Left kidney (tissue), 2 donors: ENCODE results near the gene CYB5B. TPM values are rescaled to one million over a fixed set of nuclear protein-coding genes. Genes with fewer than 3 reads are reported as not detected.

Source experiments
- DNase-seq: peaks from one replicate; pipeline ENCODE4 v3.0.0-alpha.2; 2013
- polyA plus RNA-seq: library from polyadenylated mRNA; unstranded; fragments of 120-200 nt; gene quantifications from one replicate; pipeline ENCODE4 v1.2.1, GENCODE V29; 2013; ENCODE audit not compliant: insufficient read length

The CYB5B gene
- polyA plus RNA-seq, 1 donor: 151 TPM

DNA sequence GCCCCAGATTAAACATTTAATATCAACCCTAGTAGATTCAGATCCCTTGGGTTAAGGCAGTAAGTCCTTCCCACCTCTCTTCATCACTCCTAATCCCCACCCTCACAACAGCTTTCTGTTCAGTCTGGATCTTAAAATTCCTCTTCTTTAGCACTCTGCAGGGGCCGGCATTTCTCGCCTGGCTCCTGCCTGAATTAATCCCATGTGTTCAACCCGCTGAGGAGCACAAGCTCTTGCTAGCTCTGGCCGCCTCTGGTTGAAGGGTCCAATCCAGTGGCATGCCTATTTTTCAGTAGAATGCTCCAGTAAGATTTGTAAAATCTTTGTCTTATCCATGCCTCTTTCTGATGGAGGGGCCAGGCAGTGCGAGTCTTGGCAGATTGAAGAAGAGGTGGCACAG lies 59.2 kb downstream of the CYB5B start:
- DNase-seq: no peak

DNA sequence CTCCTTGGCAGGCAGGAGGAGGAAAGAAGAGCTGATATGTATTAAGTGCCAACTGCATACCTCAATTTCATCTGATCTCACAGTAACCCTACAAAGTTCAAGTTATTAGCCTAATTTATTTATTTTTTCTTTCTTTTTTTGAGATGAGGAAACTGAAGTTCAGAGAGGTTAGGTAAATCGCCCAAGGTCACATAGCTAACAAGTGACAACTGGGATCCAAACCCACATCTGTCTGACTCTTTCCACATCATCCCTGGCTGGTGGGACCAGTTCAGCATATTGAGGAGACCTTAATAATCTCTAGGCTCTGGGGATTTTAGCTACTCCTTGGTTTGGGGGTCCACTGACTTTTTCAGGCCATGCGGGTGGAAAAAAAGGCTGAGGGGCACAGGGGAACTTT lies 60.9 kb downstream of the CYB5B start:
- DNase-seq: no peak

DNA sequence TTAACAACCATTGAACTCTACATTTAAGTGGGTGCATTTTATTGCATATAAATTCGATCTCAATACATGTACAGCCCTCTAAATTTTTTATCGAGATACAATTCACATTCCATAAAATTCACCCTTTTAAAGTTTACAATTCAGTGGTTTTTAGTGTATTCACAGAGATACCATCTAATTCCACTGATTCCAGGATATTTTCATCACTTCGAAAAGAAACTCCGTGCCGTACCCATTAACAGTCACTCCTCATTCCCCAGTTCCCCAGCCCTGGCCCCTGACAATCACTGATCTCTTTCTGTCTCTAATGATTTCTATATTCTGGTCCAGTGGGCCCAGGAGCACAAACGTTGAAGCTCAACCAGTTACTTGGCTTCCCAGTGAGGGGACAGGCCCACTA lies 61.4 kb downstream of the CYB5B start:
- no peak for DNase-seq

DNA sequence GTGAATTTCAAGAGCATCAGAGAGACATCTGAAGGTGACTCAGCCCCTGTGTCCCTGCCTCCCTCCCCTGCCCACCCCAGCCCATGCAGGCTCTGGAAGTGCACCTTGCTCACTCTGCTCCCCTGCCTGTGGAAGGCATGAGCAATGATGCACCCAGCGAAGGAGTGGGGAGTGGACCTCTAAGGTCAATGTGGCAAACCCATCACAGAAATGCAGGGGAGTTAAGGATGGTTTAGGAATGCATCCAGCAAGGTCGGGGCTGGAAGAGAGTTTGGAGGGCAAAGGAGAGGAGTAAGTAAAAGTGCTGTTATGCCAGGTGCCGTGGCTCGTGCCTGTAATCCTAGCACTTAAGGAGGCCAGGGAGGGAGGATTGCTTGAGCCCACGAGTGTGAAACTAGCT lies 61.9 kb downstream of the CYB5B start:
- no peak for DNase-seq

DNA sequence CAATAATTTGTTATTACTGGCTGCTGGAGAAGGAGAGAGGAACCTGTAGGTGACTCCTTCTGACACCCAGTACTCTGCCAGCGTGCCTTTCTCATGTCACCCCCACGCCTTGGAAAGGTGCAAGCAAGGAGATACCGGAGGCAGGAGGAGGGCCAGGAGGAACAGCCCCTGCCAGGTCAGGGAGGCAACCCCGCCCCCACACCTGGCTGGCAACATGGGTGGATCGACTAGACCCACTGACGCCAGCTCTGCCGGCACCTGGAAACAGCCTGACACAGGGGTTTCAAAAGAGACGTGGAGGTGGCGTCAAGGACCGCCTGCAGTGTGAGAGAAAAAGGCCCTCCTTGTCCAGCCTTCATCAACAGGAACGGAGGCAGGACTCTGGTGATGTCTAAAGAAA lies 62.3 kb downstream of the CYB5B start:
- no peak for DNase-seq

DNA sequence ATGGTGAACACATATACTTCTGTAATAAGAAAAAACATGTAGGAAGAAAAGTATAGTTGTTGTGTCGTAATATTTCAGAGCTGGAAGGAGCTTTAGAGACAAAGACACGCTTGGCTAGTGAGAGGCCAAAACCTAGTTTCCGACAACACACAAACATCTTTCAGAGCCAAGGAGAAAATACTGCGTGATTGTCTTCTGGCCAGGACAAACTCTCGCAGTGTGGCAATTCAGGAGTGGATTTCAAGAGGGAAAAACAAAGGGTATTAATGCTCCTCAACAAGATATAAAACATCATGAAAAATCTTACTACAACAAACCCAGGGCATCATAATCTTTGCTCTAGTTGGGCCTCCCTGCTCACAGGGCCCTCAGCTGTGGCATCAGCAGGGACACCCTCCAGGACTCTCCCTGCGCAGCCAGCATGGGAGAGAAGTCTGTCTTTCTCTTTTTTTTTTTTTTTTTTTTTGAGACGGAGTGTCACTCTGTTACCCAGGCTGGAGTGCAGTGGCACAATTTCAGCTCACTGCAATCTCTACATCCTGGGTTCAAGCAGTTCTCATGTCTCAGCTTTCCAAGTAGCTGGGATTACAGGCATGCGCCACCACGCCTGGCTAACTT lies 66.4 kb downstream of the CYB5B start:
- DNase-seq: no peak

DNA sequence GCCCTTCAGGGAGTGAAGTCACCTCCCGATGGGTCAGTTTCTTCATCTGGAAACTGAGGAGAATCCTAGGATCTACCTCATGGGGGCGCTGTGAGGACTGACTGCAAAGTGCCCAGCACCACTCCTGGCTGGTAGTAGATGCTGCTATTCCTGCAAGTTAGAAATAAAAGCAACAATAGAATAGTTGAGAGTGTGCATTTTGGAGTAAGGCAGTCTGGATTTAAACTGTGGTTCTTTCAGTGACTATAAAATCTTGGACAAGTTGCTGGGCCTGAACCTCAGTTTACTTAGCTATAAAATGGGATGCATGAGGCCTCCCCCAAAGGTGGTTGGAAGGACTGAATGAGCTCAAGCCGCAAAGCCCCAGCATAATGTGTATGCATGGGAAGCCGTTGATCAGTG lies 70.6 kb downstream of the CYB5B start:
- no peak for DNase-seq

DNA sequence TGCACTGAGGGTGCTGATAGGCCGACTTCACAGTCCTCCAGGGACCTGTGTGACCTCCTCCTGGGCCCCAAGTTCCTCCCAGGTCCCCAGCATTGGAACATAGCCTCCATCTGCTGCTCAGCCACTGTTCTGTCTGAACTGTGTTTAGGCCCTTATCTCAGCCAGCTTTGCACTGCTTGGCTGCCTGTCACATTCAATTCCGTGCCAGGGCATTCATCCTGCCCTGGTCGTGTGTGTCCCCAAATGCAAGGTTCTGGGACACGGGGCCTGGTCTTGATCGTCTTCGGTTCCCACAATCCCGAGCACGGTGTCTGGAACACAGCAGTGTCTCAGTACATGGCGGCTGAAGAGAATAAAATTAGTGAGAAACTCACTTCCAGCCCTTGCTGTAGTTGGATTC lies 71.4 kb downstream of the CYB5B start:
- no peak for DNase-seq

DNA sequence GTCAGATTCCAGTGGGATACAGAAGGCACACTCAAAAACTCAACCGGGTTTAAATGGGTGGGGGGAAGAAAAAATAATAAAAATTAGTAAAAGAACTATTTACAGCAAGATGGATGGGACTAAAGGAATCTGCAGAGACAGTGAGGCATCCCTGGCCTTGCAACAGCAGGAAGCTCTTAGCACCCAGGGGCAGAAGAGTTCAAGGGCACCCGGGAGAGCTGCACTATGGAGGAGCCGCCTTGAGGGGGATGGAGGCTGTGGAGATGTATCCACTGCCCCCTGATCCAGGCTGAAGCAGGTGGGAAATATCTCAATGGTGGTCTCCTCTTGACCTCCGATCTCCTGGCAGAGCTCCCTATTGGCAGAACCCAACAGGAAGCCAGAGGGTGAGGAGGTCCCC lies 72.0 kb downstream of the CYB5B start:
- DNase-seq: no peak

DNA sequence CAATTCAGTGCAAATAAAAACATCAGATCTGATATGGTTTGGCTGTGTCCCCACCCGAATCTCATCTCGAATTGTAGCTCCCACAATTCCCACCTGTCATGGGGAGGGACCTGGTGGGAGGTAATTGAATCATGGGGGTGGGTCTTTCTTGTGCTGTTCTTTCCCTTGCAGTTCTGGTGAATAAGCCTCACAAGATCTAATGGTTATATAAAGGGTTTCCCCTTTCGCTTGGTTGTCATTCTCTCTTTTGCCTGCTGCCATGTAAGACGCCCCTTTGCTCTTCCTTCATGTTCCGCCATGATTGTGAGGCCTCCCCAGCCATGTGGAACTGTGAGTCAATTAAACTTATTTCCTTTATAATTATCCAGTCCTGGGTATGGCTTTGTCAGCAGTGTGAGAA lies 72.5 kb downstream of the CYB5B start:
- DNase-seq: no peak

DNA sequence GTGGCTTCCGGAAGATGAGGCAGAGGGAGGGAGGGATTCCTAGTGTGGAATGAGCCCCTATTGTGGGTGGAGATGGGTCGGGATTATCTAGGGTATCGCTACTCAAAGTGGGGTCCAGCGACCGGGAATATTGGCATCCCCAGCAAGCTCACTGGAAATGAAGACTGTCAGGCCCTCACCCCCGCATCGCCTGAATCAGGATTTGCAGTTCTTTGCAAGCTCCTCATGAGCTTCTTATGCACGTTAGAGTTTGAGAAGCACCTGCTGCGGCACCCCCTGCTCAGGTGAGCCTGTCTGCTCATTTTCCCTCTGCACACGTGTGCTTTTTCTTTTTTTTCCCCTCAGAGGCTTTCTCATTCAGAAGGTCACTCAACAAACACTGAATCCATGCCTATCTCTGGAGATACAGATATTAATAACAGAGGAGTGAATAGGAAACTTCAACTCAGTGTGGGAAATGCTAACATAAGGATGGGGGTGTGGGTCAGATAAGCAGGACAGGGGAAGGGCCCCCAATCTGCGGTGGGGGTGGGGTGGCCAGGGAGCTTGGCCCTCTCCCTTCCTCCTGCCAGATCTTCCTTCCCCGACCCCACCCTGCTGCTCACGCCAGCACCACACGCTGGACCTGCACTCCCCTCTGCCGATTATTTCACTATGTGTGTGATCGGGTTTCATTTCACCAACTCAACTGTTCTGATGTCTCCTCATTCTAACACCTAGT lies 73.6 kb downstream of the CYB5B start:
- no peak for DNase-seq

DNA sequence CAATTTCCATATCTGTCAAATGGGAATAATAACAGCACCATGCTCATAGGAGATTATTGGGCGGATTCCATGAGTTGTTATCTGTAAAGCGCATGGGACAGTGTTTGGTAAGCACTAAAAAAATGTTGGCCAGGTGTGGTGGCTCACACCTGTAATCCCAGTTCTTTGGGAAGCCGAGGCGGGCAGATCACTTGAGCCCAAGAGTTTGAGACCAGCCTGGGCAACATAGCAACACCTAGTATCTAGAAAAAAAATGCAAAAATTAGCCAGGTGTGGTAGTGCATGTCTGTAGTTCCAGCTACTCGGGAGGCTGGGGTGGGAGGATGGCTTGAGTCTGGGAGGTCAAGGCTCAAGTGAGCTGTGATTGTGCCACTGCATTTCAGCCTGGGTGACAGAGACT lies 74.5 kb downstream of the CYB5B start:
- DNase-seq: no peak

DNA sequence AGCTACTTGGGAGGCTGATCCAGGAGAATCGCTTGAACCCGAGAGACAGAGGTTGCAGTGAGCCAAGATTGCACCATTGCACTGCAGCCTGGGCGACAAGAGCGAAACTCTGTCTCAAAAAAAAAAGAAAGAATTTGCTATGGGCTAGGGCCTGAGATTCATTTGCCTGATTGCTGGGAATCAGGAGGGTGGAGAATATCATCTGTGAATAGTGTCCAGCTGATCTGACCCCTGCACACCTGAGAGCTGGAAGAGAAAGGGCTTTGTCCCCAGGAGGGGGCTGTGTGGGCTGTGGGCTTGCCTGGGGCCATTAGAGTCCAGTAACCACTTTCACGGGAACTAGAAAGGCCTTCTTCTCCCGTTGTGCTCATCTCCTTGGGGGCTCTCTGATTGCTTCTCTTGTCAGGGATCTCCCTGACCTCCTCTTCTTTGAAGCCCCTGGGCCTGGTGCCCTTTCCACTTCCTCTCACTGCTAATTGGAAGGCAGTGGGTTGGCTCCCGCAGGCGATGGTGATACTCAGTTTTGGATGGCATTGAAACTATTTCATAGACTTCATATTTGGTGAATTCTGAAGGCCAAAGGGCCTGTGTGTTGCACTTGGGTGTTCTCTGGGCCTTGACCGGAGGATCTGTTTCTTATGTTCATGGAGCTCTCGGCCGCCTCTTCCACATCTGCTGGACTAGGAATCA lies 75.3 kb downstream of the CYB5B start:
- DNase-seq: no peak

DNA sequence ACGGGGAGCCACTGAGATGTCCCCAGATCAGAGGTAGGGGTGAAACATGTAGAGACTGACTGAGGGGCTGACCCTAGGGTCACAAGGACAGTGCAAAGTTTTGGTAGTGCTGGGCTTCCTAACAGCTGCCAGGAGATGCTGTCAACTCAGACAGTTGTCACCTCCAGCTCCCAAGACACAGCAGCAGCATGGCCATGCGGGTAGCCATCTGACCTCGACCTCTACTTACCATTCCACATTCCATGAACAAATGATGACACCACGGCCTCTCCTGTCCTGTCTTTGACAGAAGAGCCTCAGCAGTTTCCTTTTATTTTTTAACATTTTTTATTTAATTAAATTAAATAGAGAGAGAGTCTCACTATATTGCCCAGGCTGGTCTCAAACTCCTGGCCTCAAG lies 76.1 kb downstream of the CYB5B start:
- DNase-seq: no peak

DNA sequence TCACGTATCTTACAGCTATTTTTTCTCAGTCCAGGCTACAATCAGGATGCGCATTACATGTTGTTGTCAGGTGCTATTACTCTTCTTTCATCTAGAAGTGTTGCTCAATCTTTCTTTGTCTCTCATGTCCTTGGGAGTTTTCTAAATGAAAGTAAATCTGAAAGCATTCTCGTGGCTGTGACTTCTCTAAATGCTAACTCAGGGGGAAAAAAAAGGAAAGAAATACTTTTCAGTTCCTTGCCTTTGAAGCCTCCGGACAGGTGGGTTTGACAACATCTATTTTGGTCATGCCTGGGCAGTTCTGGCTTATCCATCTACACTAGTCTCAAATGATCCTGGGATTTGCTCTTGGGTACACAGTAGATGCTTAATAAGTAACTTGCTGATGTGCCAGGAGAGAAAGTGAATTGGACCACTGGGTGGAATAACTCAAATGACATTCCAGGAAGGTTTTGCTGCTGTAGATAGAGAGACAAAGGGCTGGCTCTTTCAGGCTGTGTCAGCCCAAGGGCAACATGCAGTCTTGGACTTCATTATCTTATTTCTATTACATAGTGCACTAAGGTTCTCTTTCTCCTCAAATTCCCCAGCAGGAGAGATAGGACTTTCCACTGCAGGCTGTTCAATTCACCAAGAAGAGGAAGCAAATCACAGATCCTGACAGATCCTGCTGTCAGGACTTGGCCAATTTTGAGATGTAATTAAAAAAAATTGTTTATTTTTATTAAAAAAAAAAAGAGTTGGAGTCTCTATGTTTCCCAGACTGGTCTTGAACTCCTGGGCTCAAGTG lies 77.7 kb downstream of the CYB5B start:
- DNase-seq: no peak

DNA sequence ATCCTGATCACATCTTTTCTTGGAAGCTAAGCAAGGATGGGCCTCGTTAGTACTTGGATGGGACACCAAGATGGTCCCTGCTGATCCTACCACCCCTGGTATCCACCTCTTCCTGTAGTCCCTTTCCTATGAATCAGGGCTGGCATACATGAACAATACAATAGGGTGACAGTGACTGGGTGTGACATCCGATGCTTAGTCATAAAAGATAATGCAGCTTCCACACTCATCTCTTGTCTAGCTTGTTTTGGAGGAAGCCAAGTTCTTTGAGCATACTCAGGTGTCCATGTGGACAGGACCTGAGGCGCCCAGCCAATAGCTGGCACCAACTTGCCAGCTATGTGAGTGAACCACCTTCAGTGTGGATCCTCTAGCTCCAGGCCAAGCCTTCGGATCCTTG lies 78.8 kb downstream of the CYB5B start:
- no peak for DNase-seq

DNA sequence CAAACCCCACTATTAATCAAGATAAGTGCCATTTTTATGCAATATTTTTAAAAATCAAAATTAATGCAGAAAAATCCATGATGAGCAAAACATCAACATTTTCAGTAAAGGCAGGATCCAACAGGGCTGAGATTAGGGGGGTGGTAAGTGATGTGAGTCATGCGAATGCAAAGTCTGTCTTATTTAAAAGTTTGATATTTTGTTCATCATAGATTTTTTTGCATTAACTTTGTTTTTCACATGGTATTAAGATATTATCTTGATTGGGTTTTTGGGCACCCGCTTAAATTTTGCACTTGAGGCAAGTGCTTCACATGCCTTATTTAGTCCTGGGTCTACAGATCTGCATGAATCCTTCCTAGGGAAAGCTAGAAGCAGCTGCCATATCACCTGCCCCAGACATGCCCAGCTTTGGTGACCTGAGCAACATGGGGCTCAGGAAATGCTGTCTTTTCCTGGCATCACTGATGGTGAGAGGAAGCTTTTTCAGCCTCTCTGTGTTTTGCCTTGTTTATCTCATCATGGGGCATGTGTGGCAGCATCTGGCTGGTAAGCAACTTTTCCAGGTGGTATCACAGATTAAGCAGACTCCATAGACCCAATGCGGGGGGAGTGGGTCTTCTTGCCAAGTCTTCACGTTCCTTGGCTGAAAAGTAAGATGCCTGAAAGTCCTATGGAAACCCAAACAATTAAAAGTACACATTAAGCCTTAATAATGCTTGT lies 83.8 kb downstream of the CYB5B start:
- DNase-seq: no peak

DNA sequence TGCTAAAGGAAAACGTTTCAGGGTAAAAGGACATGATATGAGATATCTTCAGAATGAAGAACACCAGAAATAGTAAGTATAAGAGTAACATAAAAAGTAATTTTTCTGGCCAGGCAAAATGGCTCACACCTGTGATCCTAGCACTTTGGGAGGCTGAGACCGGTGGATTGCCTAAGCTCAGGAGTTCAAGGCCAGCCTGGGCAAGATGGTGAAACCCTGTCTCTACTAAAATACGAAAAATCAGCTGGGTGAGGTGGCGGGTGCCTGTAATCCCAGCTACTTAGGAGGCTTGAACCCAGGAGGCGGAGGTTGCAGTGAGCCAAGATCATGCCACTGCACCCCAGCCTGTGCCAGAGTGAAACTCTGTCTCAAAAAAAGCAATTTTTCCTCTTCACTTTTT lies 84.7 kb downstream of the CYB5B start:
- no peak for DNase-seq

DNA sequence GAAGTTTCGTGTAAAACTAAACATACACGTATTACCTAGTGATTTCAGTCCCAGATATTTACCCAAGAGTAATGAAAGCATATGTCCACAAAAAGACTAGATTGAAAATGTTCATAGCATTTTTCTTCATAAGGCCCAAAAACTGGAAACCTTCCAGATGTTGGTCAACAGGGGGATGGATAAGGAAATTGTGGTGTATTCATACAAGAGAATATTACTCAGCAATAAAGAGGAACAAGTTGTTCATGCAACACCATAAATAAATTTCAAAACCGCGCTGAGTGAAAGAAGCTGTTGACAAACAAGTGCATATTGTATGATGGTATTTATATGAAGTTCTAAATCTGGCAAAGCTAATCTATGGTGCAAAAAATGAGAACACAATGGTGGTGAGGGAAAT lies 87.2 kb downstream of the CYB5B start:
- DNase-seq: no peak

DNA sequence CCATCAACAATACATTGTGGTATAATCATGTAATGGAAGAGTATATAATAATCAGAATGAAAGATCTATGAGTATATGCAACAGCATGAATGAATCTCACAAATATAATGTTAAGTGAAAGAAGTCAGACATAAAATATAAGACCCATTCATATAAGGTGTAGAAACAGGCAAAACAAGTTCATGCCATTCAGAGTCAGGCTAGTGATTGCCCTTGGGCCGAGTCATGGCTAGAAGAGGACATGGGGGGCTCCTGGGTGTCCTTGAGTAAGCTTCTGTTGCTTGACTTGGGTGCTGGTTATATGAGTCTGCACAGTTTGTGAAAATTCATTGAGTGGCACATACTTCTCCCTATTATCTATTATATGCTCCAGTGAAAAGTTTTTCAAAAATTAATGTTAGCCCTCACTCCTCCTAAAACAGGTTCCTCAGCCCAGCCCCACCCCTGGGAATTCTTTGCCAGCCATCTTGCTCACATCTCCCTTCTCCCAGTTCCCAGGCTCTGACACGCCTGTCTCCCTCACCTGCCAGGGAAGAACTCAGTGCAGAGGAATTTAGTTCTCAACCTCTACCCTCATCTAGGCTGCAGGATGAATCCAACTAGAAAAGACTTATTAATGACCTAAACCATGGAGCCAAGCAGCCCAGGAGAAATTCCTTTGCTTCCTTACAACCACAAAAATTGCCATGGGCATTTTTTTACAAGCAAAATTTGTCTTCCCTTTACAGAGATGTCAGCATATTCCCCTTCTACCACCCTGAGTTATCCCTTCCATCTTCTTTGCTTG lies 89.0 kb downstream of the CYB5B start:
- DNase-seq: no peak

DNA sequence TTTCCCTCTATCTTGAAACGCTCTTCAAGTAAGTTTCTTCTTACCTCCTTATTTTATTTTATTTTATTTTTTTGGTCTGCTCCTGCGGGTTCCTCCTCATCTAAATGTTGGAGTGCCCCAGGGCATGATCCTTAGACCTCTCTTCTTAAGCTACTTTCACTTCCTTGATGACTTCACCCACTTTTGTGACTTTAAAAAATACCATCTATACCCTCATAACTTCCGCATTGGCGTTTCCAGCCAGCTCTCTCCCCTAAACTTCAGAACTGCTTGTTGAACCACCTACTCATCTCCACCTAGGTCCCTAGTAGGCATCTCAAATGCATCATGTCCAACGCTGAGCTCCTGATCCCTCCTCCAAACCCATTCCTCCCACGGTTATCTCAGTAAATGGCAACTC lies 89.9 kb downstream of the CYB5B start:
- no peak for DNase-seq
